GM23338 (cell line): ENCODE data around the gene HMGCLL1. TPM values are rescaled to one million over a fixed set of nuclear protein-coding genes. Genes with fewer than 3 reads are reported as not detected.

Source experiments
- ATAC-seq: fragments of 200-7000 bp; cut with Tn5 transposase; 3 replicates; pipeline ENCODE4 v1.9.1; 2020
- DNase-seq: peaks from one replicate; pipeline ENCODE4 v3.0.0-alpha.2; 2015; ENCODE audit warnings: low spot score
- H2AFZ ChIP-seq: fragments of 200-600 bp; sonication (generic); 2 replicates; pipeline ENCODE4 v1.8.0; 2016; ENCODE audit warnings: antibody characterized with exemption, mild to moderate bottlenecking, moderate library complexity
- H3F3A ChIP-seq: fragments of 200-600 bp; sonication (generic); replicated peaks from 2 replicates; pipeline ENCODE4 v1.8.0; 2017; ENCODE audit warnings: antibody characterized with exemption, mixed run types, low read depth
- H3K27ac ChIP-seq: fragments of 200-600 bp; sonication (generic); 2 replicates; pipeline ENCODE4 v1.6.1; 2016; ENCODE audit warnings: low read depth
- H3K27me3 ChIP-seq: fragments of 200-600 bp; sonication (generic); 2 replicates; pipeline ENCODE4 v1.8.0; 2016; ENCODE audit warnings: mild to moderate bottlenecking, mixed run types, moderate library complexity; ENCODE audit not compliant: insufficient read depth
- H3K36me3 ChIP-seq: fragments of 200-600 bp; sonication (generic); 2 replicates; pipeline ENCODE4 v1.8.0; 2016; ENCODE audit warnings: mild to moderate bottlenecking; ENCODE audit not compliant: insufficient read depth
- H3K4me1 ChIP-seq: fragments of 200-600 bp; sonication (generic); 2 replicates; pipeline ENCODE4 v1.8.0; 2016; ENCODE audit warnings: mild to moderate bottlenecking, moderate library complexity; ENCODE audit not compliant: insufficient read depth
- H3K4me2 ChIP-seq: fragments of 200-600 bp; sonication (generic); 2 replicates; pipeline ENCODE4 v1.7.1; 2017; ENCODE audit warnings: mixed run types
- H3K4me3 ChIP-seq: fragments of 200-600 bp; sonication (generic); 2 replicates; pipeline ENCODE4 v1.6.1; 2016; ENCODE audit warnings: mixed run types
- H3K79me2 ChIP-seq: fragments of 200-600 bp; sonication (generic); replicated peaks from 2 replicates; pipeline ENCODE4 v1.8.0; 2017; ENCODE audit warnings: mild to moderate bottlenecking; ENCODE audit not compliant: insufficient read depth
- H3K9me2 ChIP-seq: fragments of 200-600 bp; sonication (generic); 2 replicates; pipeline ENCODE4 v1.8.0; 2017; ENCODE audit not compliant: insufficient read depth
- H4K20me1 ChIP-seq: fragments of 200-600 bp; sonication (generic); replicated peaks from 2 replicates; pipeline ENCODE4 v1.8.0; 2017; ENCODE audit warnings: mild to moderate bottlenecking; ENCODE audit not compliant: insufficient read depth
- H3K27ac Mint-ChIP-seq: 2 replicates; pipeline ENCODE4 v1.8.0; 2020; ENCODE audit warnings: inconsistent platforms, mild to moderate bottlenecking, moderate library complexity, mixed read lengths
- H3K27me3 Mint-ChIP-seq: 3 replicates; pipeline ENCODE4 v1.8.0; 2022; ENCODE audit warnings: low read depth, mild to moderate bottlenecking, moderate library complexity, mixed read lengths, inconsistent platforms; ENCODE audit not compliant: insufficient read depth, poor library complexity
- H3K36me3 Mint-ChIP-seq: 3 replicates; pipeline ENCODE4 v1.8.0; 2021; ENCODE audit warnings: low read depth, mild to moderate bottlenecking, inconsistent platforms, moderate library complexity, mixed read lengths
- H3K4me1 Mint-ChIP-seq: 3 replicates; pipeline ENCODE4 v1.8.0; 2020; ENCODE audit warnings: mild to moderate bottlenecking, inconsistent platforms, mixed read lengths
- H3K4me3 Mint-ChIP-seq: 3 replicates; pipeline ENCODE4 v1.8.0; 2021; ENCODE audit warnings: moderate library complexity, mild to moderate bottlenecking, inconsistent platforms, mixed read lengths
- H3K9me3 Mint-ChIP-seq: 3 replicates; pipeline ENCODE4 v1.8.0; 2020; ENCODE audit warnings: moderate library complexity, mild to moderate bottlenecking, inconsistent platforms, mixed read lengths
- CREB1 ChIP-seq: fragments of 250-450 bp; sonication (Bioruptor Pico); IDR thresholded peaks from 2 replicates; pipeline ENCODE4 v1.5.0; 2020; ENCODE audit warnings: low read depth, mild to moderate bottlenecking, moderate library complexity
- ETS1 ChIP-seq: IDR thresholded peaks from 2 replicates; pipeline ENCODE4 v1.6.1; 2016; ENCODE audit warnings: antibody characterized with exemption
- EZH2 ChIP-seq: fragments of 200-600 bp; sonication (generic); IDR thresholded peaks from one replicate; pipeline ENCODE4 v1.8.0; 2017; ENCODE audit warnings: antibody characterized with exemption, mild to moderate bottlenecking, low read depth; ENCODE audit not compliant: unreplicated experiment
- EZH2phosphoT487 ChIP-seq: fragments of 200-600 bp; sonication (generic); IDR thresholded peaks from one replicate; pipeline ENCODE4 v1.8.1; 2018; ENCODE audit warnings: antibody characterized with exemption; ENCODE audit not compliant: unreplicated experiment
- JUNB ChIP-seq: IDR thresholded peaks from one replicate; pipeline ENCODE4 v1.6.1; 2016; ENCODE audit warnings: antibody characterized with exemption; ENCODE audit not compliant: unreplicated experiment
- NANOG ChIP-seq: IDR thresholded peaks from 2 replicates; pipeline ENCODE4 v1.6.1; 2016; ENCODE audit warnings: antibody characterized with exemption, borderline replicate concordance
- POLR2AphosphoS5 ChIP-seq: IDR thresholded peaks from 2 replicates; pipeline ENCODE4 v1.6.1; 2016; ENCODE audit warnings: antibody characterized with exemption, low read depth
- REST ChIP-seq: IDR thresholded peaks from one replicate; pipeline ENCODE4 v1.6.1; 2018; ENCODE audit warnings: antibody characterized with exemption; ENCODE audit not compliant: unreplicated experiment
- STAT1 ChIP-seq: IDR thresholded peaks from one replicate; pipeline ENCODE4 v1.6.1; 2016; ENCODE audit warnings: antibody characterized with exemption; ENCODE audit not compliant: unreplicated experiment
- ZNF114 ChIP-seq: fragments of 250-450 bp; sonication (Bioruptor Pico); IDR thresholded peaks from 2 replicates; pipeline ENCODE4 v1.5.0; 2020; ENCODE audit warnings: mild to moderate bottlenecking, moderate library complexity
- ZNF331 ChIP-seq: fragments of 250-450 bp; sonication (Bioruptor Pico); IDR thresholded peaks from 2 replicates; pipeline ENCODE4 v1.5.0; 2020; ENCODE audit warnings: low read depth, mild to moderate bottlenecking, moderate library complexity
- ZNF462 ChIP-seq: fragments of 250-450 bp; sonication (Bioruptor Pico); IDR thresholded peaks from 2 replicates; pipeline ENCODE4 v1.5.0; 2020; ENCODE audit warnings: mild to moderate bottlenecking, moderate library complexity
- polyA plus RNA-seq: library from polyadenylated mRNA; unstranded; fragments of >200 nt; fragmentation: Nextera tagmentation; extraction: Ambion mirVana; gene quantifications from 2 replicates; pipeline ENCODE4 v1.2.1, GENCODE V29; 2016
- total RNA-seq: library from RNA; depleted of rRNA; stranded (reverse); fragments of >200 nt; shearing (Covaris generic); gene quantifications from 2 replicates; pipeline ENCODE4 v1.2.3, GENCODE V29; 2014
- TF ChIP-seq, protein P1 (sequence below), 2 experiments: fragments of 200-600 bp in 1 of 2; sonication (generic) in 1 of 2; conservative IDR thresholded peaks; 2 replicates each; pipeline versions ENCODE4 v1.5.1 to v1.6.1; 2016 to 2017; ENCODE audit warnings: antibody characterized with exemption in 2 of 2, low read depth in 2 of 2, mild to moderate bottlenecking in 2 of 2, moderate library complexity in 1 of 2

HMGCLL1 gene
- total and polyA plus RNA-seq, 2 experiments from 2014 or later: 0.24 TPM; not detected in 1

GRCh38 chr6:55495277-55495676, 83.7 kb downstream of the HMGCLL1 start:
- Histone ChIP-seq H3K79me2 (no peaks in the 10 kb centered on the region), H3K36me3 (no peaks in the 10 kb centered on the region), H3K4me1 (no peaks in the 10 kb centered on the region), H3K27me3 (no peaks in the 10 kb centered on the region), H4K20me1 (no peaks in the 10 kb centered on the region), H3K4me3 (no peak overlapping the region), H3K27ac (no peak overlapping the region), H3K4me2 (no peak overlapping the region), H3F3A (no peaks in the 10 kb centered on the region), H3K9me2 (no peaks in the 10 kb centered on the region), H2AFZ (no peak overlapping the region)
- Mint-ChIP-seq H3K36me3 (no peaks in the 10 kb centered on the region), H3K4me3 (no peak overlapping the region), H3K27ac (no peak overlapping the region), H3K27me3 (no peaks in the 10 kb centered on the region), H3K9me3 (no peaks in the 10 kb centered on the region), H3K4me1 (peaks cover 7% of the 10 kb centered on the region)
- ATAC-seq (no peak), DNase-seq (no peak)
- TF ChIP-seq POLR2AphosphoS5 (no peak), JUNB (no peak), REST (no peak), CREB1 (CRISPR knock-in tag) (no peak), ETS1 (no peak), EZH2 (no peak), STAT1 (no peak), ZNF331 (CRISPR knock-in tag) (no peak), ZNF462 (no peak), NANOG (no peak), EZH2phosphoT487 (no peak), ZNF114 (CRISPR knock-in tag) (no peak)
- TF ChIP-seq, protein P1, sequence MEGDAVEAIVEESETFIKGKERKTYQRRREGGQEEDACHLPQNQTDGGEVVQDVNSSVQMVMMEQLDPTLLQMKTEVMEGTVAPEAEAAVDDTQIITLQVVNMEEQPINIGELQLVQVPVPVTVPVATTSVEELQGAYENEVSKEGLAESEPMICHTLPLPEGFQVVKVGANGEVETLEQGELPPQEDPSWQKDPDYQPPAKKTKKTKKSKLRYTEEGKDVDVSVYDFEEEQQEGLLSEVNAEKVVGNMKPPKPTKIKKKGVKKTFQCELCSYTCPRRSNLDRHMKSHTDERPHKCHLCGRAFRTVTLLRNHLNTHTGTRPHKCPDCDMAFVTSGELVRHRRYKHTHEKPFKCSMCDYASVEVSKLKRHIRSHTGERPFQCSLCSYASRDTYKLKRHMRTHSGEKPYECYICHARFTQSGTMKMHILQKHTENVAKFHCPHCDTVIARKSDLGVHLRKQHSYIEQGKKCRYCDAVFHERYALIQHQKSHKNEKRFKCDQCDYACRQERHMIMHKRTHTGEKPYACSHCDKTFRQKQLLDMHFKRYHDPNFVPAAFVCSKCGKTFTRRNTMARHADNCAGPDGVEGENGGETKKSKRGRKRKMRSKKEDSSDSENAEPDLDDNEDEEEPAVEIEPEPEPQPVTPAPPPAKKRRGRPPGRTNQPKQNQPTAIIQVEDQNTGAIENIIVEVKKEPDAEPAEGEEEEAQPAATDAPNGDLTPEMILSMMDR (conservative IDR thresholded peaks at IDR 0.05; ENCODE audit: low read depth in 2 of 2): no peak
